ENCODE measurements around the gene SLC16A13. TPM values are rescaled to one million over a fixed set of nuclear protein-coding genes. Genes with fewer than 3 reads are reported as not detected.

SLC16A13 gene
- total and polyA plus RNA-seq, 2 experiments from 2014 or later: 1.1 TPM; not detected in 1

DNA sequence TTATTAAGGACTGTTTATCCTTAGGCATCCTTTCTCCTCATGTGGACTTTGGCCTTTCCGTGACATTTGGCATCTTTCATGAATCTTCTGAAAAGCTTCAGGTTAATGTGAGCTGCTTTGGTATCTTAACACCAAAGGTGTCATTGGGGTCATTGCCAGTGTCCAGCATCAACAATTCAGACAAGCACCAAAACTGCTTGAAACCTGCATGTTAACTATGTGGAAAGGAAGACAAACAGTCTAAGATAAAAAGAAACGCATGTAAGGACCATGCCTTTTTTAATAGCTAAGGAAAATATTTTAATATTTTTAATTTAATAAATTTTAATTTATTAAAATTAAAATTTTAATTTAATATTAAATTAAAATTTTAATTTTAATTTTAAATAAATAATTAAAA lies 32.1 kb upstream of the SLC16A13 start:
- Histone ChIP-seq H3K9me3 (ENCODE audit: low read depth) (no peaks in the 10 kb centered on the region), H3K4me3 (no peak overlapping the region), H2AFZ (no peak overlapping the region), H3F3A (ENCODE audit: insufficient read depth) (no peaks in the 10 kb centered on the region), H3K9me2 (ENCODE audit: insufficient read depth) (no peaks in the 10 kb centered on the region), H3K9ac (no peak overlapping the region), H4K20me1 (ENCODE audit: insufficient read depth) (no peaks in the 10 kb centered on the region), H3K4me2 (ENCODE audit: unreplicated experiment) (no peak overlapping the region), H3K27me3 (replicated peaks; ENCODE audit: insufficient read depth) (no peaks in the 10 kb centered on the region), H3K4me1 (ENCODE audit: insufficient read depth) (no peaks in the 10 kb centered on the region), H3K79me2 (ENCODE audit: insufficient read depth) (peaks cover 55% of the 10 kb centered on the region), H3K27ac (no peak overlapping the region), H3K36me3 (ENCODE audit: low read depth) (peaks cover 15% of the 10 kb centered on the region)
- in situ Hi-C loops (cut with MboI): loop anchor here (10.0 kb wide), 1 partner anchor 339 kb away; no protein-coding TSS in a partner anchor
- WGBS, 2 experiments (ENCODE audit: low coverage in 1 of 2, low lambda C conversion rate in 2 of 2, missing lambda C conversion rate in 2 of 2): 95 to 100% methylated on average over 2 of the region's 2 CpGs
- no peak for TF ChIP-seq EZH2 (IDR thresholded peaks at IDR 0.05; ENCODE audit: insufficient read depth, poor library complexity, severe bottlenecking)
- TF ChIP-seq EZH2phosphoT487 (IDR thresholded peaks at IDR 0.05; ENCODE audit: insufficient read depth, low read depth): no peak
- DNase-seq: no peak

GRCh38 chr17:7004398-7005253 lies 31.2 kb upstream of the SLC16A13 start:
- no peak overlapping the region for H2AFZ ChIP-seq
- no peak overlapping the region for H3K27ac ChIP-seq
- DNase-seq: peak; percentile 74
- H3K36me3 ChIP-seq (ENCODE audit: low read depth): peaks cover 15% of the 10 kb centered on the region
- in situ Hi-C loops (cut with MboI): loop anchor here (10.0 kb wide), 1 partner anchor 340 kb away; no protein-coding TSS in a partner anchor
- TF ChIP-seq EZH2phosphoT487 (IDR thresholded peaks at IDR 0.05; ENCODE audit: insufficient read depth, low read depth): no peak
- TF ChIP-seq EZH2 (IDR thresholded peaks at IDR 0.05; ENCODE audit: insufficient read depth, poor library complexity, severe bottlenecking): no peak
- no peaks in the 10 kb centered on the region for H3K9me3 ChIP-seq (ENCODE audit: low read depth)
- H3K27me3 ChIP-seq (replicated peaks; ENCODE audit: insufficient read depth): no peaks in the 10 kb centered on the region
- H3K79me2 ChIP-seq (ENCODE audit: insufficient read depth): peaks cover 63% of the 10 kb centered on the region
- 90 to 100% methylated on average over 2 of the region's 2 CpGs for WGBS, 2 experiments (ENCODE audit: low coverage in 1 of 2, low lambda C conversion rate in 2 of 2, missing lambda C conversion rate in 2 of 2)
- H3F3A ChIP-seq (ENCODE audit: insufficient read depth): no peaks in the 10 kb centered on the region
- no peaks in the 10 kb centered on the region for H3K4me1 ChIP-seq (ENCODE audit: insufficient read depth)
- H4K20me1 ChIP-seq (ENCODE audit: insufficient read depth): no peaks in the 10 kb centered on the region
- H3K4me2 ChIP-seq (ENCODE audit: unreplicated experiment): no peak overlapping the region
- H3K9me2 ChIP-seq (ENCODE audit: insufficient read depth): no peaks in the 10 kb centered on the region
- H3K4me3 ChIP-seq: no peak overlapping the region
- H3K9ac ChIP-seq: no peak overlapping the region

DNA sequence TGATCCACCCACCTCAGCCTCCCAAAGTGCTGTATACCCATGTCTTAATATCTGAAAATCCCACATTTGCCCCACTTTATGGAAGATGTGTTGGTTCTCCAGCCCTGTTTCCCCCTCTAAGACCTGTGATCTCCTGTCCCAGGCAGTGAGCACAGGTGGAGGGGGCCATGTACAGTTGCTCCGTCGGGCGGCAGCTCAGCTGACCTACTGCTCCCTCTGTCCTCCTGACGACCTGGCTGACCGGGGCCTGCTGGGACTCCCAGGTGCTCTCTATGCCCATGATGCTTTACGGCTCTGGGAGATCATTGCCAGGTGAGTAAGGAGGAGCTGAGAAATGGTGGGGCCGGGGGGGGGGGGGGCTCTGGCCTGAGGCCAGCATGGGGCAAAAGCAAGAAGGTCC lies 30.1 kb upstream of the SLC16A13 start:
- 66 to 78% methylated on average over 6 to 7 of the region's 7 CpGs for WGBS, 2 experiments (ENCODE audit: low coverage in 1 of 2, low lambda C conversion rate in 2 of 2, missing lambda C conversion rate in 2 of 2)
- in situ Hi-C loops (cut with MboI): loop anchor here (10.0 kb wide), 1 partner anchor 341 kb away; no protein-coding TSS in a partner anchor
- TF ChIP-seq EZH2phosphoT487 (IDR thresholded peaks at IDR 0.05; ENCODE audit: insufficient read depth, low read depth) (no peak), EZH2 (IDR thresholded peaks at IDR 0.05; ENCODE audit: insufficient read depth, poor library complexity, severe bottlenecking) (no peak)

GRCh38 chr17:7007143-7007542 lies 28.7 kb upstream of the SLC16A13 start:
- TF ChIP-seq EZH2 (IDR thresholded peaks at IDR 0.05; ENCODE audit: insufficient read depth, poor library complexity, severe bottlenecking): no peak
- no peak for TF ChIP-seq EZH2phosphoT487 (IDR thresholded peaks at IDR 0.05; ENCODE audit: insufficient read depth, low read depth)
- no peaks in the 10 kb centered on the region for H3K9me3 ChIP-seq (ENCODE audit: low read depth)
- no peak overlapping the region for H2AFZ ChIP-seq
- no peaks in the 10 kb centered on the region for H3K27me3 ChIP-seq (replicated peaks; ENCODE audit: insufficient read depth)
- H3K9ac ChIP-seq: no peak overlapping the region
- H3K4me3 ChIP-seq: no peak overlapping the region
- 95 to 97% methylated on average over 2 of the region's 2 CpGs for WGBS, 2 experiments (ENCODE audit: low coverage in 1 of 2, low lambda C conversion rate in 2 of 2, missing lambda C conversion rate in 2 of 2)
- in situ Hi-C loops (cut with MboI): loop anchor here (10.0 kb wide), 1 partner anchor 342 kb away; no protein-coding TSS in a partner anchor
- H3K4me1 ChIP-seq (ENCODE audit: insufficient read depth): peaks cover 8% of the 10 kb centered on the region; the same call in 1 of the 2 replicates
- H3K9me2 ChIP-seq (ENCODE audit: insufficient read depth): no peaks in the 10 kb centered on the region
- H3K4me2 ChIP-seq (ENCODE audit: unreplicated experiment): no peak overlapping the region
- H3F3A ChIP-seq (ENCODE audit: insufficient read depth): no peaks in the 10 kb centered on the region
- H3K79me2 ChIP-seq (ENCODE audit: insufficient read depth): peaks cover 85% of the 10 kb centered on the region
- DNase-seq: no peak
- no peaks in the 10 kb centered on the region for H4K20me1 ChIP-seq (ENCODE audit: insufficient read depth)
- no peak overlapping the region for H3K27ac ChIP-seq
- H3K36me3 ChIP-seq (ENCODE audit: low read depth): peaks cover 4% of the 10 kb centered on the region

More for the DNA sequence above, 30.1 kb upstream of the SLC16A13 start:
- no peaks in the 10 kb centered on the region for H3K27me3 ChIP-seq (replicated peaks; ENCODE audit: insufficient read depth)
- H3K4me2 ChIP-seq (ENCODE audit: unreplicated experiment): no peak overlapping the region
- no peaks in the 10 kb centered on the region for H4K20me1 ChIP-seq (ENCODE audit: insufficient read depth)
- H3K27ac ChIP-seq: no peak overlapping the region
- H3F3A ChIP-seq (ENCODE audit: insufficient read depth): no peaks in the 10 kb centered on the region
- no peaks in the 10 kb centered on the region for H3K9me2 ChIP-seq (ENCODE audit: insufficient read depth)
- peaks cover 15% of the 10 kb centered on the region for H3K36me3 ChIP-seq (ENCODE audit: low read depth)
- no peak for DNase-seq
- H2AFZ ChIP-seq: no peak overlapping the region
- no peak overlapping the region for H3K4me3 ChIP-seq
- peaks cover 74% of the 10 kb centered on the region for H3K79me2 ChIP-seq (ENCODE audit: insufficient read depth)
- peaks cover 3% of the 10 kb centered on the region; the same call in 1 of the 2 replicates for H3K4me1 ChIP-seq (ENCODE audit: insufficient read depth)
- H3K9ac ChIP-seq: no peak overlapping the region
- no peaks in the 10 kb centered on the region for H3K9me3 ChIP-seq (ENCODE audit: low read depth)
